Neutrophil (primary cell): ENCODE data around the gene EDC4.
A peak's percentile ranks its signal among the peaks of the same experiment; 100 is the strongest.

Source experiments
- H3K27ac ChIP-seq: fragments of 200-600 bp; sonication (generic); 2 replicates; pipeline ENCODE4 v1.5.1; 2016; ENCODE audit warnings: mild to moderate bottlenecking, moderate library complexity
- H3K27me3 ChIP-seq: fragments of 200-600 bp; sonication (generic); 2 replicates; pipeline ENCODE4 v1.6.0; 2016; ENCODE audit warnings: mild to moderate bottlenecking
- H3K36me3 ChIP-seq: fragments of 200-600 bp; sonication (generic); 2 replicates; pipeline ENCODE4 v1.5.1; 2017
- H3K4me1 ChIP-seq, 2 experiments: fragments of 200-600 bp in 1 of 2; sonication (generic) in 1 of 2; 1 replicate in 1 of 2; 2 replicates in 1 of 2; pipeline versions ENCODE4 v1.5.1 to v1.6.1; 2013 to 2016; ENCODE audit warnings: low read depth in 1 of 2, low read length in 1 of 2, mild to moderate bottlenecking in 1 of 2, moderate library complexity in 1 of 2; ENCODE audit not compliant: control insufficient read depth in 1 of 2, insufficient read depth in 1 of 2
- H3K4me3 ChIP-seq, 2 experiments: fragments of 200-600 bp in 1 of 2; sonication (generic) in 1 of 2; 1 replicate in 1 of 2; 2 replicates in 1 of 2; pipeline ENCODE4 v1.5.1; 2013 to 2016; ENCODE audit warnings: low read depth in 1 of 2, low read length in 1 of 2, mild to moderate bottlenecking in 1 of 2, moderate library complexity in 1 of 2
- H3K9me3 ChIP-seq: fragments of 200-600 bp; sonication (generic); 2 replicates; pipeline ENCODE4 v1.5.1; 2016
- CTCF ChIP-seq: fragments of 200-600 bp; sonication (generic); IDR thresholded peaks from 2 replicates; pipeline ENCODE4 v1.5.1; 2016; ENCODE audit warnings: antibody characterized with exemption

EDC4 gene

GRCh38 chr16:67928147-67928546 is 55.3 kb downstream of the EDC4 start:
- Histone ChIP-seq H3K9me3 (no peaks in the 10 kb centered on the region), H3K36me3 (peaks cover 80% of the 10 kb centered on the region), H3K4me3 (no peak overlapping the region), H3K27ac (no peak overlapping the region), H3K4me1 (no peaks in the 10 kb centered on the region), H3K27me3 (no peaks in the 10 kb centered on the region)
- no peak for TF ChIP-seq CTCF

GRCh38 chr16:67928561-67929364 is 55.9 kb downstream of the EDC4 start:
- no peaks in the 10 kb centered on the region for H3K9me3 ChIP-seq
- peaks cover 81% of the 10 kb centered on the region for H3K36me3 ChIP-seq
- no peak overlapping the region for H3K4me3 ChIP-seq
- no peaks in the 10 kb centered on the region for H3K27me3 ChIP-seq
- peak overlapping the region; percentile 5 for H3K27ac ChIP-seq
- H3K4me1 ChIP-seq = no peaks in the 10 kb centered on the region
- TF ChIP-seq CTCF = peak; percentile 73

- no peak for TF ChIP-seq CTCF
- Histone ChIP-seq H3K27ac (no peak overlapping the region), H3K4me1 (peaks cover 5% of the 10 kb centered on the region in 2 experiments), H3K27me3 (no peaks in the 10 kb centered on the region), H3K4me3 (no peak overlapping the region), H3K36me3 (peaks cover 87% of the 10 kb centered on the region), H3K9me3 (no peaks in the 10 kb centered on the region)
These were observed 57.3 kb downstream of the EDC4 start for GRCh38 chr16:67930191-67930590.

- Histone ChIP-seq H3K4me3 (no peak overlapping the region), H3K27me3 (no peaks in the 10 kb centered on the region), H3K4me1 (peaks cover 9 to 10% of the 10 kb centered on the region in 2 experiments), H3K27ac (no peak overlapping the region), H3K36me3 (peaks cover 85% of the 10 kb centered on the region), H3K9me3 (no peaks in the 10 kb centered on the region)
- TF ChIP-seq CTCF = no peak
These were observed 57.9 kb downstream of the EDC4 start for GRCh38 chr16:67930678-67931211.
